HG02970 (cell line): ENCODE measurements around the gene APH1B.

ENCODE experiments used
- ATAC-seq: cut with Tn5 transposase; IDR thresholded peaks from one replicate; pipeline ENCODE4 v1.9.1; 2021; ENCODE audit warnings: mild to moderate bottlenecking, moderate library complexity, moderate number of reproducible peaks; ENCODE audit not compliant: unreplicated experiment, low FRiP score

APH1B gene

DNA sequence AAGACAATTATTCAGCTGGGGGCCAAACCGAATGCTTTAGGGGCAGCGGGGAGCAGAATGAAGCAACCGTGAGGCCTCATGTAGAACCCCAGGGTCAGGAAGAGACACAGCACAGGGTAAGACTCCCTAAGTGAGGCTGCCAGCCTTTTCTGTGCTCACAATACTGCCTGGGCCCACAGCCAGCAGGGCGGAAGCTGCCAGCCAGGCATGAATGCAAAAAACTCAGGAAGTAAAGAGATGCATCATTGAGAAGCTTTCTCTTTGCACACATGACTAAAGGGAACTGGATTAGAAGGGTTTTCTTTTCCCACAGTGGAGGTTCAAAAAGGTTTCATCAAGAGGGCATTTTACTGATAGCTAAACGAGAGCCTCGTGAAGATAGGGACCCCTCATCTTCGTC is 71.0 kb downstream of the APH1B start:
- no peak for ATAC-seq

DNA sequence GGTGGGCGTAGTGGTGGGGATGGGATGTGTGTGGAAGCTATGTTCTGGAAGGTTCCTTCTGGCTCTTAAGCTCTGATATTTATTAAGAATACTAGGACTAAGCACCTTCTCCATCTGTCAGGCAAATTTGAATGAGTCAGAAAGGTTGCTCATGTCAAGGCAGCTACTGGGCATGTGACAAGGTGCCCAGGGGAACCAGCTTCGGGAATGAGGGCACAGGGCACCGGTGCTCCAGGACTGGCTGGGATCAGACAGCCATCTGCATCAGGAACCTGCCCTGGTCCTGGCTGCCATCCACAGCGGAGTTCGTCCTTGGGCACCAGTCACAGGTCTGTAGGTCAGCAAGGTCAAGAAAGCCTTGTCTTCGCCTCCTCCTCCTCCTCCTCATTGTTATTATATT is 71.8 kb downstream of the APH1B start:
- ATAC-seq: no peak

DNA sequence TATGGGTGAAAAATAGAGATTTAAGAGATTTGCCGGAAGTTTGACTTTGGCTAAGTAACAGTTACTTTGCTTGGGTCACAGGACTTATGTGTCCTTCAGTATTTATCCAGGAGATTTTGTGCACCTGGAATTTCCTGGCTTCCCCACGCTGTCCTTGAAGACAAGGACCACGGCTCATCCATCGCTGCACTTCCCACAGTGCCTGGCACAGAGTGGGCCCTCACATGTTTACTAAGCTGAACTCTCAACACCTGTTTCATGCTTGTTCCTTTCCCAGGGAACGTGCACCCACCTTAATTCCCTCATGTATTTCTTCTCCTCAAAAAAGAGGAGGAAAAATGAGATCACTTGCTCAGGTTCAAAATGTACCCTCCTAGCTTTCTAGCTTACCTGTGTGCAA is 72.2 kb downstream of the APH1B start:
- no peak for ATAC-seq

DNA sequence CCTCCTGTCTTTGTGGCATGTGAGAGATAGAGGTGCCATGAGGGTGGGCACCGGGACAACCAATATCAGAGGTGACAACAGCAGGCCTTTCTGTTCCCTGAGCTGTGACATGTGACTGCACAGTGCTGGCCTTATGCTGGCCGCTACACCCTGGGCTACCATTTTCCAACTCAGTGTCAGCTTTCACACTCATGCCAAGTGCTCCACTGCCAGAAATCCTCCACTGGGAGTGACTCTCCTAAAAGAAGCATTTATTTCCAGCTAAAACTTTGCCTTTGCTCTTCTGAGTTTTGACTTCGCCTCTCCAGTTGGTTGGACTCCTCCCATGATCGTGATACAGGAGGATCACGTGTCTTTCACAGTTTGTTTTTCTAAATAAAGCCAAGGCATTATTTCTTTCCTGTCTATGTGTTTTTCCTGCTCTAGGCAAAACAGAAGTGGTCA is 72.8 kb downstream of the APH1B start:
- ATAC-seq: no peak

DNA sequence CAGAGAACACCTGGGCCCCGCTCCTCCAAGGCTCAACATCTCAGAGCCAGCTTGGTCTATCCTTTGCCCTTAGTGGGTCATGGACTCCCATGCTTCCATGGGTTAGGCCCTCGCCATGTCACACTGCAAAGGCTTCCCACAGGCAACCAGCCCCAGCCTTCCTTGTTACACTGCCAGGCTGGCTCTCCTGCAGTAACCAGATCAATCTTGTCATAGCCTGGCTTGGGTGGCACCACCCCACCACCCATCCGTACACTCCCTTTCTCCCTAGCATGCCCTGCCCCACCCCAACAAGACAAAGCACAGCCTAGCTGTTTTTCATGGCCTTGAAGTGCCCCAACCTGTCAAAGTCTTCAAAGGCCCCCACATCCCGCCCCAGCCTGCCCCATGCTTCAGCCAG is 73.8 kb downstream of the APH1B start:
- no peak for ATAC-seq

DNA sequence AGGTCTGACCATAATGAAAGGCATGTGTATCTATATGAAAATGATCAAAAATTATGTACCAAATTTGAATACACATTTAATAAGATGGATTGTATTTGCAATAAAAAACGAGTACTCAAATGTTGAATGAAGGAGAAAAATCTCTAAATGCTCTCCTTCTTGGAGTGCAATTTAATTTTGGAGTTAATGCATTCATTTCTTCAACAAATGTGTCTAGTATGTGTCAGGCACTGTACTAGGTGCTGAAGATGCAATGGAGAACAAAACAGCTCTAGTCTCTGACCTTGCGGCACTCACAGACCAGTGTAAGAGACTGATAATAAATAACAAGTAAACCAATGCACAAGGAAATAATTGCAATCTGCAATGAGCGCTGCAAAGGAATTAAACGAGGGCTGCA is 75.4 kb downstream of the APH1B start:
- ATAC-seq: no peak

DNA sequence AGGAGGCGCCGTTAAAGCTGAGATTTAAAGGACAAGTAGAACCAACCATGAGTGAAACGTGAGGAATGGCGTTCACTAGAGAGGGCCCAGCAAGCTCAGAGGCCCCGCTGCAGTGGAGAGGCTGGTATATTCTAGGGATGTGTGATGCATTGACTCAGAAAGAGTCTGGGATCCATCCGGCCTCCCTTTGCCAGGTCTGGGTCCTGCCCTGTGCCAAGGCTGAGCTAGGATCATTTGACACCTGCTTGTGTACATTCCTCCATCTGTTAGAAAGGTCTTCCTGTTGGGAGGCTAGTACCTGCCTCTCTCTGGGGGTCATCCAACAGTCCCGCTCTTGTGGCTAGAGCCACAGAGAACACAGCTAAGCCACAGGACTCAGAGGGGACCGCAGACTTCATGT is 75.9 kb downstream of the APH1B start:
- no peak for ATAC-seq

DNA sequence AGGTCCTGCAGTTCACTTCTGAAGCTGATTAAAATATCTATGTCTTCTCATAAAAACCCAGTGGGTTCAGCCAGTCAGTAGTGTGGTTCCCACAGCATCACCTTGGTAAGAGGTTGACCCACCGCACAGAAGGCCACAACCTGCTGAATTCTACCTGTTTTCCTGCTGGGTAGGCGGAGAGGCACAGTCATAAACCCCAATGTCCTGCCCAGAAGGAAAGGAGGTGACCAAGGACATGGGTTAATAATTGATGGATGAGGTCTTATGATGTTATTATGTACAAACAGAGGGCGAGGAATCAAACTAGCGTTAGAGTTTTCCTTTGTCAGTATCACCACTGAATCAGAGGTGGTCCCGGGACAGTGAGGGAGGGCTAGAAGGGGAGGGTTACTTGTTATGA is 76.5 kb downstream of the APH1B start:
- no peak for ATAC-seq

DNA sequence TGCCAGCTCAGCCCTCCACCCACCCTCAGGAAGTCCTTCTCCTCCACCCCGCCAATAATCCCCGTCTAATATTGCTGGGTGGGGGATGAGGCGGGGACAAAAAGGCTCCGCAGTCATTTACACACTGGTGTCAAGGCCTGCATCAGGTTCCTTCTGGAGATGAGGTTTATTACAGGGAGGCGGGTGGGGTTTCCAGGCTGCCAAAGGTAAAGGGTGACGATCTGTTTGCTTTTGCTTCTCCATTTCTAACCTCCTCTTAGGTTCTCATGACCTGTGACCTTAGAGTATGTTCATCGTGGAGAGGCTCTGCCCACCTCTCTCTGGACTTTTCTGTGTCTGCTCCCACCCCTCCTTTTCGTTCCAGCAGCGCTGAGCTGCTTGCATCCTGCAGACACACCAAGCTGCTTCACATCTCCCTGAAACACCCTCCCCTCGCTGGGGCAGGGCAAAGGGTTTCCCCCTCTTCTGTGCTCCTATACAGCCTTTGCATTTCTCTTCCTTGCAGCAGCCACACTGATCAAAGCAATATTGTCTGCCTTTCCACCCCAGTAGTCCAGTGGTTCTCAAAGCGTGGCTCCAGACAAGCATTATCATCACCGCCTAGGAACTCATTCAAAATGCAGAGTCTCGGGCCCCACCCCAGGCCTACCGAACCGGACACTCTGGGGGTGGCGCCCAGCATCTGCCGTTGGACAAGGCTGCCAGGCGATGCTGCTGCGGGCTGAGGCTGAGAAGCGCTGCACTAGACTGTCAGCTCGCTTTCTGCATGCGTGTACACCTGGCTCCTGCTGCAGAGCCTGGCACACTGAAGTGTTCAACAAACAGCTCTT is 77.6 kb downstream of the APH1B start:
- ATAC-seq: no peak

DNA sequence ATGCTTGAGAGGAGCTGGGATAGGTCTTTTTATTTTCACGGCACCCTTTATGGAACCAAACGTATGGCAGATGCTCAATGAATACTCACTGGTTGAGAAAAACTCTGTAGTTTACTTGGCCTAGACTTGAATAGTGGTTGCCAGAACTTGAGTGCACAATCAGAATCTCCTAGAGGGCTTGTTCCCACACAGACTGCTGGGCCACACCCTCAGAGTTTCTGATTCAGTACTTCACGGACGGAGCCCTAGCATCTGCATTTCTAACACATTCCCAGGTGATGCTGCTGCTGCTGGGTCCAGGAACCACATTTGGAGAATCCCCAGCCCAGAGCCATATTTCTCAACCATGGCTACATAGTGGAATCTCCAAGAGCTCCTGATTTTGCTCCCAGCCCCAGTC is 79.7 kb downstream of the APH1B start:
- ATAC-seq: no peak

DNA sequence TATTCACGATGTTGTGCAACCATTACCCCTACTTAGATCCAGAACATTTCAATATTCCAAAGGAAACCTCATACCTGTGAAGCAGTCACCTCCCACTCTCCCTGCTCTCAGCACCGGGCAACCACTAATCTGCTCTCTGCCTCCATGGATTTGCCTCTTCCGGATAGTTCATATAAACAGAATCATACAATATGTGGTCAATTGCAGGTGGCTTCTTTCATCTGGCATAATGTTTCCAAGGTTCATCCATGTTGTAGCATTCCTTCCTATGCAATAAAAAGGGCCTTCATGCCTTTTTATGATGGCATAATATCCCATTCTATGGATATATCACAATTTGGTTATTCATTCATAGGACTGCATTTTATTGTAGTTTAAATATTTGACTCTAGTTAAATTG is 80.3 kb downstream of the APH1B start:
- ATAC-seq: no peak

DNA sequence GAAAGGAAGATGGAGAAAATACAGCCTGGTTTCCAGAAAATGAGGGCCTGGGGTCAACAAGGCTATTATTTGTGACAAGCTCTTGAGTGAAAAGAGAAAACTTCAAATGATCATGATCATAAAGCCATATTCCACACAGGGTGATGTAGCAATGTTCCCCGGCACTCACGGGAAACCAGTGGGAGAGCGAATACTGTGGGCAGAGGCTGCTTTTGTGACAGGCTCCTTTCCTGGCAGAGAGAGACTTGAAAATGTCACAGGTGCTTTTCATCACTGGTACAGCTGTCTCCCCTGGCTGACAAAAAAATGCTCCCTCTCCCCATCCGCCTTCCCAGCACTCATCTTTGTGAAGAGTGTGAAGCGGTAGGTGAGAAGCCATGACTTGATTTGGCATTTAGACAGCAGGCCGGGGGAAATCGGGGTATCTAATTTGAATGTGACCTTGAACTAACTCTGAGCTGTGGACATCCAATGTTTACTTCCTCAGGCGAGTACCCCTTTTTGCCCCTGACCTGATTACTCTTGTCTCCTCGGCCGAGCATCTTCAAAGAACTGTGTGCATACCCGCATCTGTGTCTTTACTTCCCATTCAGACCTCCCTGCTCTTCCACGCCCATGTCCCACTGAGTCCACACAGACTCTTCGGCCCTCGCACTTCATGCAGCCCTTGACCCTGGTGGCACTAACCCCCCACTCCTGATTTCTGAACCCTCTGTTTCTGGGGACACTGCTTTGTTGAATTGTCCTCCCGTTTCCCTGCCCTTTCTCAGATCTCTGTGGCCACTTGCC is 81.0 kb downstream of the APH1B start:
- ATAC-seq: no peak
